K562 (cell line): Measurements from ENCODE around the gene TRIM47. TPM values are rescaled to one million over a fixed set of nuclear protein-coding genes. Genes with fewer than 3 reads are reported as not detected.

Experiments
- BCL6 ChIP-seq: fragments of 250-450 bp; sonication (Bioruptor Pico); IDR thresholded peaks from 2 replicates; pipeline ENCODE4 v1.4.0; 2020
- BCLAF1 ChIP-seq, 2 experiments: fragments of 450-650 bp in 1 of 2; IDR thresholded peaks; 2 replicates each; pipeline ENCODE4 v1.6.1; 2011 to 2017; ENCODE audit warnings: low read depth in 2 of 2, antibody characterized with exemption in 1 of 2, borderline replicate concordance in 1 of 2, low read length in 1 of 2, mild to moderate bottlenecking in 1 of 2, mixed read lengths in 1 of 2; ENCODE audit not compliant: control insufficient read depth in 1 of 2
- BRCA1 ChIP-seq, 2 experiments: fragments of 450-650 bp in 1 of 2; sonication (generic) in 1 of 2; formaldehyde crosslinking in 1 of 2; IDR thresholded peaks; 2 replicates each; pipeline versions ENCODE4 v1.5.0 to v1.6.1; 2017 to 2020; ENCODE audit warnings: mild to moderate bottlenecking in 1 of 2, missing genetic modification reagents in 1 of 2
- CREB3L1 ChIP-seq: fragments of 450-650 bp; IDR thresholded peaks from 2 replicates; pipeline ENCODE4 v1.6.1; 2014; ENCODE audit warnings: low read depth, mild to moderate bottlenecking, moderate library complexity, borderline replicate concordance
- HCFC1 ChIP-seq: IDR thresholded peaks from 2 replicates; pipeline ENCODE4 v1.6.1; 2012; ENCODE audit warnings: low read depth, low read length, improper control_type of control experiment
- HOXB6 ChIP-seq: fragments of 250-450 bp; sonication (Bioruptor Pico); IDR thresholded peaks from 2 replicates; pipeline ENCODE4 v1.5.1; 2022; ENCODE audit warnings: mild to moderate bottlenecking, borderline replicate concordance
- KDM2B ChIP-seq: fragments of 250-450 bp; sonication (Bioruptor Pico); IDR thresholded peaks from 2 replicates; pipeline ENCODE4 v1.8.0; 2021; ENCODE audit warnings: mild to moderate bottlenecking, moderate library complexity
- KDM5B ChIP-seq: fragments of 200-600 bp; sonication (generic); IDR thresholded peaks from 2 replicates; pipeline ENCODE4 v1.6.1; 2012; ENCODE audit warnings: low read depth, mild to moderate bottlenecking, moderate library complexity, low read length, control low read depth, inconsistent platforms; ENCODE audit not compliant: insufficient replicate concordance
- KHSRP ChIP-seq: fragments of 450-650 bp; IDR thresholded peaks from 2 replicates; pipeline ENCODE4 v1.6.1; 2017
- MTA2 ChIP-seq: fragments of 450-650 bp; IDR thresholded peaks from 2 replicates; pipeline ENCODE4 v1.6.1; 2016; ENCODE audit warnings: low read depth
- POLR3A ChIP-seq: IDR thresholded peaks from 2 replicates; pipeline ENCODE4 v1.6.1; 2011; ENCODE audit warnings: borderline replicate concordance, mild to moderate bottlenecking, moderate library complexity; ENCODE audit not compliant: insufficient read length, insufficient read depth; ENCODE audit errors: extremely low read depth
- RFX1 ChIP-seq: fragments of 450-650 bp; IDR thresholded peaks from 2 replicates; pipeline ENCODE4 v1.6.1; 2016; ENCODE audit warnings: mild to moderate bottlenecking, moderate library complexity
- TFAP4 ChIP-seq: sonication (generic); formaldehyde crosslinking; IDR thresholded peaks from 2 replicates; pipeline ENCODE4 v1.8.0; 2022; ENCODE audit warnings: missing genetic modification reagents, mild to moderate bottlenecking, moderate library complexity, borderline replicate concordance
- ZNF12 ChIP-seq: sonication (generic); formaldehyde crosslinking; IDR thresholded peaks from 2 replicates; pipeline ENCODE4 v1.4.0; 2020; ENCODE audit warnings: mild to moderate bottlenecking, missing genetic modification reagents
- ZNF146 ChIP-seq: IDR thresholded peaks from one replicate; pipeline ENCODE4 v1.6.1; 2018; ENCODE audit warnings: missing compliant biosample characterization; ENCODE audit not compliant: unreplicated experiment
- ZNF197 ChIP-seq: fragments of 200-800 bp; sonication (Bioruptor generic); IDR thresholded peaks from 2 replicates; pipeline ENCODE4 v1.6.1; 2016; ENCODE audit warnings: low read depth, missing genetic modification characterization, missing compliant biosample characterization
- ZNF589 ChIP-seq: fragments of 200-800 bp; sonication (Bioruptor generic); IDR thresholded peaks from 2 replicates; pipeline ENCODE4 v1.6.1; 2016; ENCODE audit warnings: low read depth, missing genetic modification characterization, missing compliant biosample characterization
- ZNF655 ChIP-seq: fragments of 250-450 bp; sonication (Bioruptor Pico); IDR thresholded peaks from 2 replicates; pipeline ENCODE4 v1.5.0; 2021
- ZZZ3 ChIP-seq: fragments of 450-650 bp; IDR thresholded peaks from 2 replicates; pipeline ENCODE4 v1.6.1; 2016; ENCODE audit warnings: antibody characterized with exemption, mild to moderate bottlenecking, moderate library complexity
- polyA plus RNA-seq, 8 experiments: library from polyadenylated mRNA; depleted of rRNA in 4 of 8; stranded (reverse) in 5 of 8; unstranded in 3 of 8; fragments of >200 nt; fragmentation: Nextera tagmentation in 2 of 8; fragmentation: Illumina TruSeq in 1 of 8; extraction: Ambion mirVana in 2 of 8; extraction: Trizol in 1 of 8; gene quantifications; 2 replicates each; pipeline versions ENCODE4 v1.2.1 to v1.2.3, GENCODE V29; 2011 to 2014; ENCODE audit warnings: inconsistent platforms in 1 of 8, missing spikeins in 1 of 8
- total RNA-seq, 7 experiments: library from RNA; depleted of rRNA in 6 of 7; stranded (reverse); fragments of >200 nt in 6 of 7; fragmentation: Illumina TruSeq in 2 of 7; extraction: Trizol in 2 of 7; gene quantifications; 2 replicates each; pipeline versions ENCODE4 v1.2.1 to v1.2.3, GENCODE V29; 2011 to 2021; ENCODE audit warnings: low replicate concordance in 1 of 7

The TRIM47 gene
- total and polyA plus RNA-seq, 9 of the 15 experiments (the other 6 are each of a cell fraction or from before 2014, with no cell fraction given): 0.56 to 6.1 (median 3.2) TPM

GRCh38 chr17:75856062-75856756 is 22.2 kb downstream of the TRIM47 start (continued):
- TF ChIP-seq ZZZ3 (no peak), HOXB6 (CRISPR knock-in tag) (no peak), BCL6 (CRISPR knock-in tag) (no peak), ZNF12 (CRISPR knock-in tag) (no peak), MTA2 (no peak), TFAP4 (CRISPR knock-in tag) (no peak), ZNF146 (CRISPR knock-in tag) (no peak), ZNF655 (no peak), KDM5B (peak; percentile 48), ZNF589 (CRISPR knock-in tag) (peak; percentile 59; the same call in 1 of the 2 replicates), HCFC1 (no peak), RFX1 (no peak), BRCA1 (IDR thresholded peaks at IDR 0.05) (no peak), BRCA1 (CRISPR knock-in tag; IDR thresholded peaks at IDR 0.05) (no peak), ZNF197 (CRISPR knock-in tag) (no peak), POLR3A (no peak), BCLAF1 (IDR thresholded peaks at IDR 0.05; ENCODE audit: borderline replicate concordance in 1 of 2, control insufficient read depth in 1 of 2, low read depth in 2 of 2, low read length in 1 of 2) (no peak), KDM2B (no peak), KHSRP (no peak), CREB3L1 (no peak)
